Ecto neural progenitor cell (in vitro differentiated cells): ENCODE data around the gene RPS18.
"Not testable (repeated sequence)": the region's sequence is repeated elsewhere in the genome, so short reads cannot be mapped to it uniquely, and the experiment has no call there.

Experiments
- DNase-seq: peaks from one replicate; pipeline ENCODE4 v3.0.0-alpha.2; 2018; ENCODE audit warnings: low spot score

Gene RPS18

GRCh38 chr6:33272275-33273128 lies 627 bp downstream of the RPS18 start:
- no peak for DNase-seq

GRCh38 chr6:33273129-33273923 lies 1.5 kb downstream of the RPS18 start:
- DNase-seq, result no peak

GRCh38 chr6:33273924-33274902 lies 2.3 kb downstream of the RPS18 start:
- DNase-seq, result no peak

GRCh38 chr6:33275795-33276580 lies 4.1 kb downstream of the RPS18 start:
- not testable (repeated sequence) for DNase-seq

- no peak for DNase-seq
Measured at GRCh38 chr6:33276581-33276863, 4.6 kb downstream of the RPS18 start.

- peak; percentile 90 for DNase-seq
Measured at GRCh38 chr6:33276864-33277662, 5.2 kb downstream of the RPS18 start, which contains the start of gene B3GALT4. Gene B3GALT4 (plus strand): TSS chr6:33277123. CDS start chr6:33277420, 297 bp downstream.

GRCh38 chr6:33277663-33278391 lies 6.0 kb downstream of the RPS18 start:
- DNase-seq, result peak; percentile 48

GRCh38 chr6:33278392-33278741 lies 6.5 kb downstream of the RPS18 start:
- no peak for DNase-seq

GRCh38 chr6:33278810-33279209 lies 6.9 kb downstream of the RPS18 start:
- no peak for DNase-seq

GRCh38 chr6:33279257-33279695 lies 7.4 kb downstream of the RPS18 start:
- DNase-seq, result no peak

GRCh38 chr6:33279971-33280511 lies 8.2 kb downstream of the RPS18 start:
- peak; percentile 64 for DNase-seq

GRCh38 chr6:33280539-33280938 lies 8.7 kb downstream of the RPS18 start:
- DNase-seq, result no peak

- not testable (repeated sequence) for DNase-seq
Measured at GRCh38 chr6:33285214-33285613, 13.3 kb downstream of the RPS18 start.

- DNase-seq, result no peak
Measured at GRCh38 chr6:33286946-33287914, 15.4 kb downstream of the RPS18 start.

- no peak for DNase-seq
Measured at GRCh38 chr6:33288141-33288920, 16.5 kb downstream of the RPS18 start.

- DNase-seq, result peak; percentile 83
Measured at GRCh38 chr6:33288921-33289783, 17.3 kb downstream of the RPS18 start, which contains the start of the genes PFDN6 and WDR46. Gene PFDN6 (plus strand): TSS chr6:33289601. CDS start chr6:33289857, 256 bp downstream. Gene WDR46 (minus strand): TSS chr6:33289239. CDS start chr6:33289170, 69 bp downstream.
